ENCODE data around the gene FAU. TPM values are rescaled to one million over a fixed set of nuclear protein-coding genes. Genes with fewer than 3 reads are reported as not detected.

FAU gene
- total and polyA plus RNA-seq, 2 experiments from 2014 or later, result 546 to 1,183 TPM

DNA sequence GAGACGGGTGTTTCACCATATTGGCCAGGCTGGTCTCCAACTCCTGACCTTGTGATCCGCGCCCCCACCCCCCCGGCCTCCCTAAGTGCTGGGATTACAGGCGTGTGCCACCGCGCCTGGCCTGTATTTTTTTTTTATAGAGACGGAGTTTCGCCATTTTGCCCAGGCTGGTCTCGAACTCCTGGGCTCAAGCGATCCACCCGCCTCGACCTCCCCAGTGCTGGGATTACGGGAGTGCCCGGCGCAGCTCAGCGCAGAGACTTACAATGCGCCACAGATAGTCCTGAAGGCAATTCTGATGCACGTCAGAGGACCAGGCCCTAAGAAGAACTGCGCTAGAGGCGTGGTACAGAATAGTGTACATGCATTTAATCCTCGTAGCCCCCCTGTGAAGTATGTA, 26.5 kb downstream of the FAU start:
- Histone ChIP-seq H3K27ac (peak overlapping the region; percentile 90), H3K36me3 (peaks cover 4% of the 10 kb centered on the region), H3K27me3 (no peaks in the 10 kb centered on the region), H3K4me3 (no peak overlapping the region), H3K9me3 (ENCODE audit: low read depth) (no peaks in the 10 kb centered on the region), H3K4me1 (ENCODE audit: low read depth) (peaks cover 5% of the 10 kb centered on the region)
- no peak for DNase-seq (ENCODE audit: low read depth in 1 of 2, low spot score in 1 of 2)
- TF ChIP-seq, protein P1, sequence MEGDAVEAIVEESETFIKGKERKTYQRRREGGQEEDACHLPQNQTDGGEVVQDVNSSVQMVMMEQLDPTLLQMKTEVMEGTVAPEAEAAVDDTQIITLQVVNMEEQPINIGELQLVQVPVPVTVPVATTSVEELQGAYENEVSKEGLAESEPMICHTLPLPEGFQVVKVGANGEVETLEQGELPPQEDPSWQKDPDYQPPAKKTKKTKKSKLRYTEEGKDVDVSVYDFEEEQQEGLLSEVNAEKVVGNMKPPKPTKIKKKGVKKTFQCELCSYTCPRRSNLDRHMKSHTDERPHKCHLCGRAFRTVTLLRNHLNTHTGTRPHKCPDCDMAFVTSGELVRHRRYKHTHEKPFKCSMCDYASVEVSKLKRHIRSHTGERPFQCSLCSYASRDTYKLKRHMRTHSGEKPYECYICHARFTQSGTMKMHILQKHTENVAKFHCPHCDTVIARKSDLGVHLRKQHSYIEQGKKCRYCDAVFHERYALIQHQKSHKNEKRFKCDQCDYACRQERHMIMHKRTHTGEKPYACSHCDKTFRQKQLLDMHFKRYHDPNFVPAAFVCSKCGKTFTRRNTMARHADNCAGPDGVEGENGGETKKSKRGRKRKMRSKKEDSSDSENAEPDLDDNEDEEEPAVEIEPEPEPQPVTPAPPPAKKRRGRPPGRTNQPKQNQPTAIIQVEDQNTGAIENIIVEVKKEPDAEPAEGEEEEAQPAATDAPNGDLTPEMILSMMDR (IDR thresholded peaks at IDR 0.05; ENCODE audit: low read depth, low read length), result no peak

DNA sequence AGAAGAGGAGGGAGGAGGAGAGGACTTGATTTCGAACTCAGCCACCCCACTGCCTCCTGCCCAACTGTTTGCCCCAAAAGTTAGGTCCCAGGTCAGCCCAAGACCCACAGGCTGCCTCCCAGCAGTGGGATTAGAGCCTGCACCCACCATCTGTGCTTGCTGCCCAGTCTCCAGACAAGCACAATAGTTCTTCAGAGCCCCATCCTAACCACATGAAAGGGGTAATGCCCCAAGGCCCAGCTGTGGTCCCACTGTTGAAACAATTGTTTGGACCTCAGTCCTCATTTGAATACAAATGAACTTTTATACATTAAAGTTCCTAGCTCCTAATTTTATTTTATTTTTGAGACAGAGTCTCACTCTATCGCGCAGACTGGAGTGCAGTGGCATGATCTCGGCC, 31.3 kb downstream of the FAU start:
- H3K9me3 ChIP-seq (ENCODE audit: low read depth), result no peaks in the 10 kb centered on the region
- no peak for DNase-seq (ENCODE audit: low read depth in 1 of 2, low spot score in 1 of 2)
- no peak overlapping the region for H3K4me3 ChIP-seq
- TF ChIP-seq, protein P1 (IDR thresholded peaks at IDR 0.05; ENCODE audit: low read depth, low read length), result no peak
- peaks cover 7% of the 10 kb centered on the region for H3K36me3 ChIP-seq
- H3K27me3 ChIP-seq, result no peaks in the 10 kb centered on the region
- H3K27ac ChIP-seq, result no peak overlapping the region
- H3K4me1 ChIP-seq (ENCODE audit: low read depth), result no peaks in the 10 kb centered on the region

DNA sequence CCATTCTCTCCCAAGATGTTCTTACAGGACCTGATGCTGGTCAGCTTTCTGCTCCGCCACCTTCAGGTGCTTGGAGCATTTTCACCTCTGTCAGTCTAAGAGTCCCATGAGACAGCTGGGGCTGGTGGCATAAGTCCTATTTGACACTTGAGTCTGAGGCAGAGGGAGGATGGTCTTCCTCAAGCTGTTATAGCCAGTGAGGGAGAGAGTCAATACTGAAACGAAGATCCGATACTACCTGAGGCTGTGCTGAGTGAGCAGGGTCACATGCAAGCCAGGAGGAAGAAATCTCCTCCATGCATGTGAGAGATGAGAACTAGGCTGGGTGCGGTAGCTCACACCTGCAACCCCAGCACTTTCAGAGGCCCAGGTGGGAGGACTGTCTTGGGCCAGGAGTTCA, 32.3 kb downstream of the FAU start:
- DNase-seq (ENCODE audit: low read depth in 1 of 2, low spot score in 1 of 2), result no peak
- H3K36me3 ChIP-seq, result peaks cover 11% of the 10 kb centered on the region

DNA sequence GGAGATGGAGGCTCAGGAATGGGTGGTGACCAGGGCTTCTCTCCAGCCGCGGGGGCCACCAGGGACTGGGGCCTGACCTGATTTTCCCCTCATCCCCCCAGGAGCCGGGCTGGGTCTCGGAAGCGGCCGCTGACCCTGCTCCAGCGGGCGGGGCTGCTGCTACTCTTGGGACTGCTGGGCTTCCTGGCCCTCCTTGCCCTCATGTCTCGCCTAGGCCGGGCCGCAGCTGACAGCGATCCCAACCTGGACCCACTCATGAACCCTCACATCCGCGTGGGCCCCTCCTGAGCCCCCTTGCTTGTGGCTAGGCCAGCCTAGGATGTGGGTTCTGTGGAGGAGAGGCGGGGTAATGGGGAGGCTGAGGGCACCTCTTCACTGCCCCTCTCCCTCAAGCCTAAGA, 34.1 kb downstream of the FAU start:
- H3K9me3 ChIP-seq (ENCODE audit: low read depth), result no peaks in the 10 kb centered on the region

More for the DNA sequence above, 32.3 kb downstream of the FAU start:
- H3K27me3 ChIP-seq, result no peaks in the 10 kb centered on the region
- H3K9me3 ChIP-seq (ENCODE audit: low read depth), result no peaks in the 10 kb centered on the region
- no peaks in the 10 kb centered on the region for H3K4me1 ChIP-seq (ENCODE audit: low read depth)
- TF ChIP-seq, protein P1 (IDR thresholded peaks at IDR 0.05; ENCODE audit: low read depth, low read length), result no peak
- H3K27ac ChIP-seq, result no peak overlapping the region
- no peak overlapping the region for H3K4me3 ChIP-seq

DNA sequence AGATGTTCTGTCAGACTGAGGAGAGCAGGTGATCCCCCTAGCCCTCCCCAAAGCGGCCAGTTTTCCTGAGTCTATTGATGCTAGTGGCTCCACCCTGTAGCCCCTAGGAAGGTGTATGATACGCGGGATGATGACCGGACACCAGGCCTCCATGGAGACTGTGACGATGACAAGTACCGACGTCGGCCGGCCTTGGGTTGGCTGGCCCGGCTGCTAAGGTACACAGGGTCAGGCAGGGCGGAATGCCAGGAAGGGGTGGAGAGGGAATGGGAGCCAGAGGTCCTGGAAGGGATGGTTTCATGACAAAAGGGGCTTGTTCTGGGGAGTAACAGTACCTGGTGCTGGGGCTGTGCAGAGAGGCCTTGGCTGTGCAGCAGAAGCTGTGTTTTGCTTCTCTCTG, 34.7 kb downstream of the FAU start:
- H3K9me3 ChIP-seq (ENCODE audit: low read depth), result no peaks in the 10 kb centered on the region
- no peak overlapping the region for H3K4me3 ChIP-seq
- no peak overlapping the region for H3K27ac ChIP-seq
- H3K36me3 ChIP-seq, result peaks cover 11% of the 10 kb centered on the region
- H3K27me3 ChIP-seq, result no peaks in the 10 kb centered on the region
- no peak for DNase-seq (ENCODE audit: low read depth in 1 of 2, low spot score in 1 of 2)
- TF ChIP-seq, protein P1 (IDR thresholded peaks at IDR 0.05; ENCODE audit: low read depth, low read length), result no peak
- no peaks in the 10 kb centered on the region for H3K4me1 ChIP-seq (ENCODE audit: low read depth)

More for the DNA sequence above, 34.1 kb downstream of the FAU start:
- peaks cover 11% of the 10 kb centered on the region for H3K36me3 ChIP-seq
- DNase-seq (ENCODE audit: low read depth in 1 of 2, low spot score in 1 of 2), result no peak
- TF ChIP-seq, protein P1 (IDR thresholded peaks at IDR 0.05; ENCODE audit: low read depth, low read length), result no peak
- H3K4me3 ChIP-seq, result no peak overlapping the region
- no peak overlapping the region for H3K27ac ChIP-seq
- no peaks in the 10 kb centered on the region for H3K4me1 ChIP-seq (ENCODE audit: low read depth)
- no peaks in the 10 kb centered on the region for H3K27me3 ChIP-seq

DNA sequence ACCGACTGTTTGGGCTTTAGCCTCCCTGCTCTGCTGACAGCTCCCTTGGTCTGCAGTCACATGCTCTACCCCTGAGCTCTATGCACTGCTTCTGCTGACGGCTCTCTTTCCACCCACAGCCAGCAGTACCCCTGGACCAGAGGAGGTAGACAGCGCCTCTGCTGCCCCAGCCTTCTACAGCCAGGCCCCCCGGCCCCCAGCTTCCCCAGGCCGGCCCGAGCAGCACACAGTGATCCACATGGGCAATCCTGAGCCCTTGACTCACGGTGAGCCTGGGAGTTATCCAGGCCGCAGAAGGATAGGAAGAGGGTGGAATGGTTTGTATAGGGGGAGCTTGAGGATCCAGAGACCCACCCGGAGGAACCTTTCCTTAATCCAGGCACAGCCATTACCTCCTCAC, 35.1 kb downstream of the FAU start:
- no peaks in the 10 kb centered on the region for H3K4me1 ChIP-seq (ENCODE audit: low read depth)
- TF ChIP-seq, protein P1 (IDR thresholded peaks at IDR 0.05; ENCODE audit: low read depth, low read length), result no peak
- peaks cover 11% of the 10 kb centered on the region for H3K36me3 ChIP-seq
- no peak overlapping the region for H3K4me3 ChIP-seq
- no peak overlapping the region for H3K27ac ChIP-seq
- H3K9me3 ChIP-seq (ENCODE audit: low read depth), result no peaks in the 10 kb centered on the region
- no peaks in the 10 kb centered on the region for H3K27me3 ChIP-seq
- no peak for DNase-seq (ENCODE audit: low read depth in 1 of 2, low spot score in 1 of 2)

Data from cardiac muscle cell (in vitro differentiated cells and primary cell).